H1 (cell line): Measurements from ENCODE around the gene NPHP3. TPM values are rescaled to one million over a fixed set of nuclear protein-coding genes. Genes with fewer than 3 reads are reported as not detected.

ENCODE experiments used
- BCL11A ChIP-seq, 2 experiments: IDR thresholded peaks; one replicate each; pipeline ENCODE4 v1.6.1; 2011; ENCODE audit warnings: low read depth in 2 of 2, low read length in 2 of 2, mild to moderate bottlenecking in 2 of 2
- GABPA ChIP-seq: IDR thresholded peaks from 2 replicates; pipeline ENCODE4 v1.6.1; 2011; ENCODE audit warnings: mild to moderate bottlenecking, low read length, moderate library complexity, borderline replicate concordance; ENCODE audit not compliant: insufficient read depth
- JUN ChIP-seq: IDR thresholded peaks from 2 replicates; pipeline ENCODE4 v1.6.1; 2011; ENCODE audit warnings: low read depth, mild to moderate bottlenecking, improper control_type of control experiment, low read length
- KDM4A ChIP-seq: IDR thresholded peaks from one replicate; pipeline ENCODE4 v1.7.1; 2012; ENCODE audit warnings: low read depth, mild to moderate bottlenecking, moderate library complexity, low read length, inconsistent platforms; ENCODE audit not compliant: severe bottlenecking
- MAFK ChIP-seq: IDR thresholded peaks from 2 replicates; pipeline ENCODE4 v1.6.1; 2012; ENCODE audit warnings: low read depth, mild to moderate bottlenecking, improper control_type of control experiment, low read length
- POLR2AphosphoS5 ChIP-seq: IDR thresholded peaks from 2 replicates; pipeline ENCODE4 v1.6.1; 2011; ENCODE audit warnings: low read depth, low read length
- polyA plus RNA-seq, 7 experiments: library from polyadenylated mRNA; depleted of rRNA in 3 of 7; stranded (reverse) in 5 of 7; unstranded in 2 of 7; fragments of >200 nt in 5 of 7; fragments of 200-250 nt in 2 of 7; gene quantifications; 1 replicate in 5 of 7; 2 replicates in 1 of 7; 4 replicates in 1 of 7; pipeline versions ENCODE4 v1.2.1 to v1.2.3, GENCODE V29; 2011 to 2013; ENCODE audit warnings: missing spikeins in 2 of 7, mixed read lengths in 2 of 7
- total RNA-seq: library from RNA; stranded (reverse); fragmentation: NEBNext Ultra II Directional; extraction: Animal tissue kit (Norgen Biotek cat#: 25700); gene quantifications from 2 replicates; pipeline ENCODE4 v1.2.1, GENCODE V29; 2021

The NPHP3 gene
- total and polyA plus RNA-seq, 2 of the 8 experiments (the other 6 are each of a cell fraction or from before 2014, with no cell fraction given): 6.8 to 14.8 TPM

GRCh38 chr3:132758740-132759139, 36.5 kb upstream of the NPHP3 start (continued):
- no peak for TF ChIP-seq BCL11A (IDR thresholded peaks at IDR 0.05; ENCODE audit: low read depth in 2 of 2, low read length in 2 of 2)
- no peak for TF ChIP-seq POLR2AphosphoS5
- TF ChIP-seq JUN: no peak
- TF ChIP-seq MAFK: no peak
- TF ChIP-seq GABPA: no peak
- TF ChIP-seq KDM4A: no peak
- TF ChIP-seq, all 59 proteins: peak for 0
